ENCODE results near the gene FIBP.

FIBP gene

GRCh38 chr11:65872586-65873317 lies 15.5 kb downstream of the FIBP start, which contains the start of gene EFEMP2:
Gene EFEMP2 (minus strand): TSS chr11:65872800. CDS start chr11:65872354, 446 bp downstream.
- peak; percentile 80; the same call in 1 of the 2 replicates for TF ChIP-seq ZBTB7A (IDR thresholded peaks at IDR 0.05; ENCODE audit: low read depth)
- TF ChIP-seq EP300 (IDR thresholded peaks at IDR 0.05; ENCODE audit: borderline replicate concordance), result no peak

GRCh38 chr11:65871811-65872548 lies 16.3 kb downstream of the FIBP start:
- TF ChIP-seq FOXM1 (IDR thresholded peaks at IDR 0.05; ENCODE audit: borderline replicate concordance, low read depth) (no peak), USF1 (IDR thresholded peaks at IDR 0.05) (no peak), ZBTB7A (IDR thresholded peaks at IDR 0.05; ENCODE audit: low read depth) (peak; percentile 18; the same call in 1 of the 2 replicates)

GRCh38 chr11:65870706-65871681 lies 17.3 kb downstream of the FIBP start:
- TF ChIP-seq TEAD4 (IDR thresholded peaks at IDR 0.05), result no peak
- no peak for TF ChIP-seq TAF1 (IDR thresholded peaks at IDR 0.05; ENCODE audit: low read depth)
- TF ChIP-seq NFIC (IDR thresholded peaks at IDR 0.05), result no peak
- no peak for TF ChIP-seq TCF12 (IDR thresholded peaks at IDR 0.05; ENCODE audit: low read depth)
- TF ChIP-seq EP300 (IDR thresholded peaks at IDR 0.05; ENCODE audit: borderline replicate concordance), result no peak

GRCh38 chr11:65870307-65870658 lies 18.0 kb downstream of the FIBP start:
- TF ChIP-seq NFIC (IDR thresholded peaks at IDR 0.05) (no peak), CEBPB (IDR thresholded peaks at IDR 0.05) (no peak), TAF1 (IDR thresholded peaks at IDR 0.05; ENCODE audit: low read depth) (no peak), FOXM1 (IDR thresholded peaks at IDR 0.05; ENCODE audit: borderline replicate concordance, low read depth) (no peak), EGR1 (IDR thresholded peaks at IDR 0.05) (no peak), YY1 (IDR thresholded peaks at IDR 0.05; ENCODE audit: low read depth) (no peak), TEAD4 (IDR thresholded peaks at IDR 0.05) (no peak), CREB1 (IDR thresholded peaks at IDR 0.05; ENCODE audit: low read depth) (no peak), RAD21 (IDR thresholded peaks at IDR 0.05; ENCODE audit: low read depth) (no peak), MAX (IDR thresholded peaks at IDR 0.05) (no peak), TCF12 (IDR thresholded peaks at IDR 0.05; ENCODE audit: low read depth) (no peak), USF1 (IDR thresholded peaks at IDR 0.05) (no peak), EP300 (IDR thresholded peaks at IDR 0.05; ENCODE audit: borderline replicate concordance) (no peak), REST (IDR thresholded peaks at IDR 0.05; ENCODE audit: low read depth) (no peak), ZBTB7A (IDR thresholded peaks at IDR 0.05; ENCODE audit: low read depth) (no peak)

GRCh38 chr11:65869643-65870306 lies 18.5 kb downstream of the FIBP start:
- TF ChIP-seq CREB1 (IDR thresholded peaks at IDR 0.05; ENCODE audit: low read depth) (no peak), EGR1 (IDR thresholded peaks at IDR 0.05) (no peak), REST (IDR thresholded peaks at IDR 0.05; ENCODE audit: low read depth) (no peak), TCF12 (IDR thresholded peaks at IDR 0.05; ENCODE audit: low read depth) (no peak), ZBTB7A (IDR thresholded peaks at IDR 0.05; ENCODE audit: low read depth) (no peak), CEBPB (IDR thresholded peaks at IDR 0.05) (no peak), RAD21 (IDR thresholded peaks at IDR 0.05; ENCODE audit: low read depth) (no peak), MAX (IDR thresholded peaks at IDR 0.05) (no peak), EP300 (IDR thresholded peaks at IDR 0.05; ENCODE audit: borderline replicate concordance) (no peak), TAF1 (IDR thresholded peaks at IDR 0.05; ENCODE audit: low read depth) (no peak), FOXM1 (IDR thresholded peaks at IDR 0.05; ENCODE audit: borderline replicate concordance, low read depth) (no peak), USF1 (IDR thresholded peaks at IDR 0.05) (no peak), TEAD4 (IDR thresholded peaks at IDR 0.05) (no peak), YY1 (IDR thresholded peaks at IDR 0.05; ENCODE audit: low read depth) (no peak)
